NCI-H1092 (cell line): ENCODE data around the gene CYP3A7.
"Not testable (repeated sequence)": the region's sequence is repeated elsewhere in the genome, so short reads cannot be mapped to it uniquely, and the experiment has no call there.

ENCODE experiments used
- DNase-seq: peaks from one replicate; lab custom pipeline; 2025; lab: John Stamatoyannopoulos, UW

Gene CYP3A7

DNA sequence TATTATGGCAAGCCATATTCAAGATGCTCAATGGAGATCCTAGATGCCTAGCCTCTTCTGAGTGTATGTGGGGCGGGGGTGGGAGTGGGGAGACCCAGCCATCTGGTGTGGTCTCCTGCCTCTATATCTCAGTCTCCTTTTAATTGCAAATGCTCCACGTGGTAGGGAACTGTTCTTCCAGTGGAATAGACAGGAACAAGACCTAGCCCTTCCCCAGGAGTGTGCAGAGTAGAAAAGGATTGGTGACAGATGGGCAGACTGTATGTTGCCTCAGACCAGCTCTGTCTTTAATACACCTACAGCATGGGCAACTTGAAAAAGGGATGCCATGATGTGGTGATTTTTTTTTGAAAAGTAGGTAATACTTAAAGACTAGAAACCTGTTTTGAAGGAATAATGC, 67.8 kb downstream of the CYP3A7 start:
- DNase-seq, result no peak

DNA sequence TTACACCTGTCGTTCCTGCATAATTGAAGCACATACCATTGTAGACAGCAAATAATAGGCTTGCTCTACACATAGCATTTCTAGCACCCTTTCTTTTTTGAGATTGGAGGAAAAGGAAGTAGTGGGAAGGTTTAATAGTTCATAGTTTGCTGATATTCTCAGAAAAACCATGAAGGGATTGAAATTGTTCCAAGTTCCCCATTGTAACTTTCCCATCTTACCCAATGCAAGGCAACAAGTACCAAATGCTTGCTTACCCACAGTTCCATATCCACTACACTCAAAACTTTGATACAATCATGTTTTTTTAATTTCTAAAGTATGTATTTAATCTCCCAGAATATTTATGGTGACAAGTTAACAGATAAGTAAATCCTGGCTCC, 69.0 kb downstream of the CYP3A7 start:
- DNase-seq, result no peak

- no peak for DNase-seq
Measured at GRCh38 chr7:99665312-99666012, 69.5 kb downstream of the CYP3A7 start.

- DNase-seq, result not testable (repeated sequence)
Measured at GRCh38 chr7:99657879-99658278, 77.1 kb downstream of the CYP3A7 start.
